ENCODE data around the gene NAT14.
"Not testable (repeated sequence)": the region's sequence is repeated elsewhere in the genome, so short reads cannot be mapped to it uniquely, and the experiment has no call there.

Gene NAT14, protein sequence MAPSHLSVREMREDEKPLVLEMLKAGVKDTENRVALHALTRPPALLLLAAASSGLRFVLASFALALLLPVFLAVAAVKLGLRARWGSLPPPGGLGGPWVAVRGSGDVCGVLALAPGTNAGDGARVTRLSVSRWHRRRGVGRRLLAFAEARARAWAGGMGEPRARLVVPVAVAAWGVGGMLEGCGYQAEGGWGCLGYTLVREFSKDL

DNA sequence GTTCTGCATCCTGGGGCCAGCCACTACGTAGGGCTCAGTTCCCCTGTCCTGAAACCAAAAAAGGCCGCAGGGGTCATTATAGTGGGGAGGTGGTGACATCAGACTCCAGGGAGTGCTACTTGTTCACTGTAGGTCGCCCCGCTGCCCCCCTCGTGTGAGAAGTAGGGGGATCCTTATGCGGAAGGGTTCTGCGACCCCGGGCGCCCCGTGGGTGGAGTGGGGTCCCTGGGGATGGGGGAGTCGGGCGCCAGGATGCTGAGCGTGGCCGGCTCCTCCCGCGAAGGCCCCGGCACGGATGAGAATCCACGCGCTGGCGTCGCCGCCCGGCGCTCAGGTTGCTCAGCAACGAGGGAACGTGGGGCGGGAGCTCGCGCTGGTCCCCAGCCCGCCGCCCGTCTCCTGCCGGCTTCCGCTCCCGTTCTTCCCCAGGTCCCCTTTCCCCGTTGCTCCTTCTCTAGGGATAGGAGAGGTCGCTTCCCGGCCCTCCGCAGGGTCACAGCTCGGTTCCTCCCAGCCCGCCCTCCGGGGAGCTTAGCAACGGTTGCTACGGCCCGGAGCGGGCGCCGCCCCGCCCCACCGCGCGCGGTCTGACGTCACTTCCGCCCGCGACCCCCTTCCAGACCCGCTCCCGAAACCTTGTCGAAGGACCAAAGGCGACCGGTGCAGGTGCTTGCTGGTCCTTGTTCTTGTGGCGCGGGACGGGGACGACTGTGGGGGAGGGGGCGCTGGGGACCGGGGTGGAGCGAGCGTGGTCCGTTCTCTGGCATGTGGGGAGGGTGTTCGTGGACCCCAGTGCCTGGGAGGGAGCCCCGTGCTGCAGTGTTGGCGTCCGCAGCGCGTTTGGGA, at the start of gene NAT14:
NAT14 (plus strand) TSS at position 596 of the 846 bp plus-strand sequence. CDS start 521 bp downstream, outside the sequence.
- peak; percentile 41 for DNase-seq (ENCODE audit: low spot score)

DNA sequence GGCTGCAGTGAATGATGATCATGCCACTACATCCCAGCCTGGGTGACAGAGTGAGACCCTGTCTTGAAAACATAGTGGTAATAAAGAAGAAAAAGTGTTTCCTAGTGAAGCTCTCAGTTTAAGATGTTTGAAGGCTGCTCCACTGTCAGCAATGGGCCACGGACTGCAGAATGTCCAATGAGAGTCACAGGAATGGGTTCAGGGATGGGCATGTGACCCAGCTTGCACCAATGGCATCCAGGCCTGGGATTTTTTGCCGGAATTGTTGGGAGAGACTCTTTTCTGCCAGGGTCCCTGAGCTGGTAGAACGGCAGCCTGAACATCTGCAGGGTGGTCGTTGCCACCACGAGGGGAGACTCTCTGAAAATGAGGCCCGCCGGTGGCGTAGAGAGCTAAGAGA, 48.1 kb upstream of the NAT14 start:
- DNase-seq (ENCODE audit: low spot score), result no peak

DNA sequence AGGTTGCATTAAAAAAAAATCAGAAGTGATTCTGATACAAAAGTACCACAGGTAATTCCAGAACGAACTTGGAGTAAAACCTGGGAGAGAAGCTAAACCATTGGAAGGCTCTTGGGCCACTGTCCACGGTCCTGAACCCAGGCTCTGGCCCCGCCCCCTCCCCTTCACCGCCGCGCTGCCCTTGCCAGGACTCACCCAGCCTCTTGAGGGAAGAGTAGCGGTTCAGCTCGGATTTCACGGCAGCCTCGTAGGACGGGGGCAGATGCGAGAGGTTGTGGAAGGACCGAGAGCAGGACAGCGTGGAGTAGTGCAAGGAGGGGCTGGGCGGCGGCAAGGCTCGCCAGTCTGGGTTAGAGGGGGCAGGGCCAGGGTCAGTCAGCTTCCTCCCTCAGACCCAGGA, 47.6 kb upstream of the NAT14 start:
- DNase-seq (ENCODE audit: low spot score), result no peak

DNA sequence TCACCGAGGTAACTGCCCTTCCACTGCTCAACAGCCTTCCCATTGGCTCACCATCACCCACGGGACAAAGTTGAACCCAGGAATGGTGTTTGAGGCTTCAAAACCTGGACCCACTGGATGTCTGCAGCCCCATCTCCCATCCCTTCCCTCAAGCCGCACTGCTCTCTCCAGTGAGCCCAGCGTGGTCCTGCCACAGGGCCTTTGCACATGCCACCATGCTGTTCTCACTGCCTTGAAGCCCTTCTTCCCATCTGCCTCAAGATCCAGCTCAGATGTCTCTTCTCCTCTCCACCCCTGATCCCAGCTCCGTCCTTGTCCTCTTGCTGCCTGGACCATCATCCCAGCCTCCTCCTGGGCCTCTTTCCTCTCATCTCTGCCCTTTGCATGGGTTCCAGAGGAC, 45.9 kb upstream of the NAT14 start:
- no peak for DNase-seq (ENCODE audit: low spot score)

DNA sequence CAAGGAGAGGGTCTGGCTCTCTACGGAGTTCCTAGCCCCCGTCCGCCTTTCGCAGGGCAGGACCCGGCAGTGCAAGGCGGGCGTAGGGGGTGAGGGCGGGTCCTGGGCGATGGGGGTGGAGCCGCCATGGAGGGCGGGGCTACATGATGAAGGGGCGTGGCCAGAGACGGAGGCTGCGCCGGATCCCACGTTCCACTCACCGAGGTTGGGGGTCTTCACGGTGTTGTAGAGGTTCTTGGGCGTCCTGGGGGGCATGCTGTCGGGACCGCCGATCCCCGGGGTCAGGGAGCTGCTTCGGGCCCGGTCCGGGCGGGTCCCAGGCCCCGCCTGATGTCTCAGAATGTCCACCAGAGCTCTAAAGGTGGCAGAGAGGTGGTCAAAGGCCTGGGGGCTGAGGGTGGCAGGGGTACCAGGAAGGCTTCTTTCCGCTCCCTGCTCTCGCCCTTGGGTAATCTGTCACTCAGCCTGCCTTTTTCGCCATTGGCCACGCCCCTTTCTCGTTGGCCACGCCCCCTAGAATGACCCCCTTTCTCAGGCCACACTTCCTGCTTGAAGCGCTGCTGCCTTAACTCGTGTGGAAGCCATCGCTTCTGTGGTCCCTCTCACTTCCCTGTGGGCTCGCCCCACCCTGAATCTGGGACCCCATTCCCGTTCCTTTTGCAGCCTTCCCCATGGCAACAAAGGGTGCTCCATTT, 44.4 kb upstream of the NAT14 start:
- no peak for DNase-seq (ENCODE audit: low spot score)

DNA sequence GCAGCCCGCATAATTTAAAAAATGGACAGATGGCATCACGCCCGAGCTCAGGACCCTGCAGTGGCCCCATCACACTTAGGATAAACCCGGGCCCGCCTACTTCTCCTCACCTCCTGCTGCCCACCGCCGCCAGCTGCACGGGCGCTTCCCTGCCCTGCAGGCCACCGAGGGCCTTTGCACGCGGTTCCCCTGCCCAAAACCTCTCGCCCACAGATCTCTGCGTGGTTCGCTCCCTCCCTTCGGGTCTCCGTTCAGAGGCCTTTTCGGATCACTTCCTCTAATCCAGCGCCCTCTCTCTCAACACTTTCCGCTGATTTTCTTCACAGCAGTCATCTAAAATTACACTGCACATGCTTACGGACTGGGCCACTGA, 43.7 kb upstream of the NAT14 start:
- no peak for DNase-seq (ENCODE audit: low spot score)

DNA sequence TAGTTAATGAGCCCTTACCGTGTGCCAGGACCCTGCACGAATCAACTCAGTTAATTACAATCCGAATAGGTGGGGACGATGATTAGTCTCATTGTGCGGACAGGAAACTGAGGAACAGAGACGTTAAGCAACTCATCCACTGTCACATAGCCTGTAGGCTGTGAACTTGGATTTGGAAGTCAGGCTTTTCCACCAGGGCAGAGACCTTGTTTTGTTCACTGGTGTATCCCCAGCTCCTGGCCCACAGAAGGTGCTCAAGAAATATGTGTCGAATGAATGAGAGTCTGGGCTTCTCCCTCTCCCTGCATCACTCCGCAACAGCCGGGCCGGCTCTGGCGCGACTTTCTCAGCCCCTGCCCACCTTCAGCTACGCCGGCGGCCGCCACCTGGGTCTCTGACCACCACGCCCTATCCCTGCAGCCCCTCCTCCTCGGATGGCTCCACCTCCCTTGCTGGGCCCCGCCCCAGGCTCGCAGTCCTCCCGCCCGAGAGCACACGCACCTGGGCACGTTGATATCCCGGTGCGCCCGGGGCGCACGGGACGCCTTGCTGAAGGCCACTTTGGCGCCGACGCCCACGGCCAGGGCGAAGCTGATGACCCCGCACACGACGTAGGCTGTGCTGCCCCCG, 43.2 kb upstream of the NAT14 start:
- no peak for DNase-seq (ENCODE audit: low spot score)

DNA sequence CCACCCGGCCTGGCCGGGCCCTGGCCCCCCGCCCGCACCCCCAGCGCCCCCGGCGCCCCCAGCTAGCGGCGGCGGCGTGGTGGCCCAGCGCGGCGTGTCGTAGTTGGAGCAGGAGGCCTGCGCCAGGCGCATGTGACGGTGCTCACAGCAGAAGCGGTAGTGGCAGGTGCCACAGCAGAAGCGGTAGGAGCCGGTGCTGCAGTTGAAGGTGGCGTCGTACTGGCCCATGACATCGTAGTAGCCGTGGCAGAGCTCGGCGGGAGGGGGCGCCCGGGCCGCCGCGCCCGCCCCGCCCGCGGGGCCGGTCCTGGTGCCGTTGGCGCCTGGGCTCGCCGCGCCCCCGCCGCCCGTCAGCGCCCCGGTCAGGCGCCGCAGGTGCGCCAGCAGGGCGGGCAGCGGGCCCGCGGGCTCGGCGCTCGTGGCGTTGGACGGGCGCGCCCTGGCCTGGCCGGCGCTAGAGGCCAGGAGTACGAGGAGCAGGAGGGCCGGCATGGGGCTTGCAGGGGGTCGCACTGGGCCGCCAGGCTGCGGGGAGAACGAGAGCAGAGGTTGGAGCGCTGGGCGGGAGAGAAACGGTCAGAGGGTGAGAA, 42.5 kb upstream of the NAT14 start:
- no peak for DNase-seq (ENCODE audit: low spot score)

DNA sequence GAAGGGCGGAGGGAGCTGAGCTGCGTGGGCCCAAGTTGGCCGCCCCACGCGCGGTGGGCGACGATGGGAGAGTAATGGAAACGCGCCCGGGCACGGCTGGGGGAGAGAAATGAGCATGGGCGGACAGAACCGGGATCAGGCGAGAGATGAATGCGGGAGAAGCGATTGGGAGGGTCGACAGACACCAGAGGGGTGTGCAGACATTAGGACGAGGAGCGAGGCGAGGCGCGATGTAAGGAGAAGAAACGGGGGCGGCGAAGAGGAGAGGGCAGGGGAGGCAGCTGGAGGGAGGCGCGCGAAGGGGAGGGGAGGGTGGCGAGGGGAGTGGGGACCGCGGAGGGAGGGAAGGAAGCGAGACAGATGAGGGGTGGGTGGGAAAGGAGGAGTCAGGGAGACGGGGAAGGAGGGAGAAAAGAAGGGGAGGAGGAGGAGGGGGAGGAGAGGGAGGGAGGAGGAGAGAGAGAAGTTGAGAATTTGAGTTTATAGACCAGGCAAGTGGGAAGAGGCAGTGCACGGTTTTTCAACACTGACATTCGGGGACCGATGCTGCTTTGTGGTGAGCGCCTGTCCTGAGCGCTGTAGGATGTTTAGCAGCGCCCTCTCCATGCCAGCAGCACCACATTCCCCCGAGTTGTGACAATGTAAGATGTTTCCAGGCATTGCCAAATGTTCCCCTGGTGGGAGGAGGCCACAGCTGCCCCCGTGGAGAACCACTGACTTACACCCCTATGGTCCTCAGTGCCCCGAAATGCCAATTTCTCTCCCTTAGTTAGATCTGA, 41.8 kb upstream of the NAT14 start, which contains the start of gene SHISA7:
SHISA7 (minus strand) TSS at position 256 of the 779 bp plus-strand sequence. CDS start 437 bp downstream, outside the sequence.
- DNase-seq (ENCODE audit: low spot score), result no peak

DNA sequence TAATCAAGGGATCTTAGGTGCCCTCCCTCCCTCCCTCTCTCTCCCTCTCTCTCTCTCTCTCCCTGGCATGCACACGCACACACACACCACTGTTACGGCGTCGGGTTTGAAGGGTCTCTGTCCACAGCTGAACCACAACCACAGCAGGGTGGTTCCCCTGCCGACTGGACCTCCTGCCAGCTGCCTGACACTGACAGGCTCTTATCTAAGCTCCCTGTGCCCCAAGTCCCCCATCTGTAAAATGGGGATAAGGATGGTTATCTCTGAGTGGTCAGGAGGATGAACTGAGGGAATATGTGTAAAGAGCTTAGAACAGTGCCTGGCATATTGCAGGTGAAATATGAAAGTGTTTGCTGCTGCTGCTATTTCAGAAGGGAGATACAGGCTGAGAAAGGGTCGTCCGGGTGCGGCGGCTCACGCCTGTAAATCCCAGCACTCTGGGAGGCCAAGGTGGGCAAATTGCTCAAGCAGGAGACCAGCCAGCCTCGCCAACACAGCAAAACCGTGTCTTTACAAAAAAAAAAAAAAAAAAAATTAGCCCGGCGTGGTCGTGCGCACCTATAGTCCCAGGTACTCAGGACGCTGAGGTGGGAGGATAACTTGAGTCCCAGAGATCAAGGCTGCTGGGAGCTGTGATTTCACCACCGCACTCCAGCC, 41.0 kb upstream of the NAT14 start:
- DNase-seq (ENCODE audit: low spot score), result no peak

DNA sequence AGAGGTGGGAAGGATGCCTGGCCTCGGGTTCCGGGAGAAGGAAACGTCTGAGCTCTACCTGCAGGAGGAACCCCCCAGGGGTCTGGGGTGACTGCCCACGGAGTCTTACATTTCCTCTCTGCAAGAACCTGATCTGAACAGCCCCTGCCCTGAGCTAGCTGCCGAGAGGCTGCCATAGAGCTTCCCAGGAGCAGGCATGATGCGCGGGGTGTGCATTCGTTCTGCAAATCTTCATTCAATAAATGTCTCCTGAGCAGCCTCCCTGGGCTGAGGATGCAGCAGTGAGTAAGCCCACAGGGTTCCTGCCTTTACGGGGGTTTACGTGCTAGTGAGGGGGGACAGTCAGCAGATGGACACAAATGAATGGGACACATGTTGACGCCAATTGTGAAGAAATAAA, 40.3 kb upstream of the NAT14 start:
- no peak for DNase-seq (ENCODE audit: low spot score)

DNA sequence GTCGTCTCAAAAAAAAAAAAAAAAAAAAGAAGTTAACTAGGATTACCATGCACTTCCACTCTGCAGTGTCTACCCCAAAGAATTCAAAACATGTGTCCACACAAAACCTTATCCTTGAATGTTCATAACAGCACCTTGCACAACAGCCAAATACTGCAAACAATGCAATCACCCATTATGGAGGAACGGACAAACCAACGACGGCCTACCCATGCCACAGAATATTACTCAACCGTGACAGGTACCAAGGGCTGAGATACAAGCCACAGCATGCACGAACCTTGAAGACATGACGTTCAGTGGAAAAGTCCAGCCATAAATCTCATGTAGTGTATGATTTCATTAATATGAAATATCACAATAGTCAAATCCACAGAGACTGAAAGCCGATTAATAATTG, 38.9 kb upstream of the NAT14 start:
- DNase-seq (ENCODE audit: low spot score), result no peak

DNA sequence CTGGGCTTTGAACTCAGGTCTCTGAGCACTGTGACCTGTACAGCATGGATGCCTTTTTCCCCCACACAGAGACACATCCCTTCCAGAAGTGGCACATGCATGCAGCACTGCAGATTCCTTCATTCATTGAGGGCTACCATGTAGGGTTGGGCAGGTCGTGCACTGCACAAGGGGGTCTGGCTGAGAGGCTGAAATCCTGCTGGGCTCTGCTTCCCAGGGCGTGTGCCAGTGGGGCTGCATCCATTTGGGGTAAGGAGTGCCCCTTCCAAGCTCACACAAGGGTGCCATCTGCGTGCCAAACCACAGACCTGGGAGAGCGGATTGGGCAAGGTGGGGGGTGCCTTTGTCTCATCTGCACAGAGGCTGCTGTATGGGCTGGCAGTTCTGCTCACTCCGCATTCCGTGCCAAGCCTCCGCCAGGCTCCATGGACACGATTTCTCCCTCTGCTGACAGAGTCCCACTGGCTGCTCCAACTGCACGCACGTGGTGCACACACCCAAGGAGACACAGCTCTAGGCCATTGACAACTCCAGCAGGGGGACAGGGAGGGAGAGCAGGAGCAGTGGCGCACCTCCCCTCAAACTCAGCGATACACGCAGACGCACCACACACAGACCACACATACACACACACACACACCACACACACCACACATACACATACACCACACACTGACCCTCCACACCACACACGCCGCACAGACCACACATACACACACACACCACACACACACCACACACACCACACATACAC, 37.4 kb upstream of the NAT14 start:
- DNase-seq (ENCODE audit: low spot score), result no peak

DNA sequence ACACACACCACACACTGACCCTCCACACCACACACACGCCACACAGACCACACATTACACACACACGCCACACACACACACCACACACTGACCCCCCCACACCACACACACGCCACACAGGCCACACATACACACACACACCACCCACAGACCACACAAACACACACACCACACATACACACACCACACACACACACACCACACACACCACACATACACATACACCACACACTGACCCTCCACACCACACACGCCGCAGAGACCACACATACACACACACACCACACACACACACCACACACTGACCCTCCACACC, 36.9 kb upstream of the NAT14 start:
- not testable (repeated sequence) for DNase-seq (ENCODE audit: low spot score)

DNA sequence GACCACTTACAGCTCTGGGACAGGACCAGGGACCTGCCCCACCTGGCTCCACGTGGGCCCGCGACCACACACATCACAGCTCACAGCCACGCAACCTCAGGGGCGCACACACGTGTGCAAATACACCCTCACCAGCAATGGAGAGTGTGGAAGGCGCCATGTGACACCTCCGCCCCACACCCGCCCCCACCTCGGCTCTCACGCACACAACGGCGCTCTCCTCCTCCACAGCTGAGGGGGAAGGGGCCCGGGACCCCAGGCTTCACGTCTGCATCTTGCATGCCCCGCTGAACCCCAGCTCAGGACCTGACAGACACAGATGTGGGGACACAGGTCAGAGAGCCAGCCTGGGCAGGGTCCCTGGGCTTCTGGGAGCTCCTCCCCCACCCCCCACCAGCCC, 35.5 kb upstream of the NAT14 start:
- DNase-seq (ENCODE audit: low spot score), result no peak

DNA sequence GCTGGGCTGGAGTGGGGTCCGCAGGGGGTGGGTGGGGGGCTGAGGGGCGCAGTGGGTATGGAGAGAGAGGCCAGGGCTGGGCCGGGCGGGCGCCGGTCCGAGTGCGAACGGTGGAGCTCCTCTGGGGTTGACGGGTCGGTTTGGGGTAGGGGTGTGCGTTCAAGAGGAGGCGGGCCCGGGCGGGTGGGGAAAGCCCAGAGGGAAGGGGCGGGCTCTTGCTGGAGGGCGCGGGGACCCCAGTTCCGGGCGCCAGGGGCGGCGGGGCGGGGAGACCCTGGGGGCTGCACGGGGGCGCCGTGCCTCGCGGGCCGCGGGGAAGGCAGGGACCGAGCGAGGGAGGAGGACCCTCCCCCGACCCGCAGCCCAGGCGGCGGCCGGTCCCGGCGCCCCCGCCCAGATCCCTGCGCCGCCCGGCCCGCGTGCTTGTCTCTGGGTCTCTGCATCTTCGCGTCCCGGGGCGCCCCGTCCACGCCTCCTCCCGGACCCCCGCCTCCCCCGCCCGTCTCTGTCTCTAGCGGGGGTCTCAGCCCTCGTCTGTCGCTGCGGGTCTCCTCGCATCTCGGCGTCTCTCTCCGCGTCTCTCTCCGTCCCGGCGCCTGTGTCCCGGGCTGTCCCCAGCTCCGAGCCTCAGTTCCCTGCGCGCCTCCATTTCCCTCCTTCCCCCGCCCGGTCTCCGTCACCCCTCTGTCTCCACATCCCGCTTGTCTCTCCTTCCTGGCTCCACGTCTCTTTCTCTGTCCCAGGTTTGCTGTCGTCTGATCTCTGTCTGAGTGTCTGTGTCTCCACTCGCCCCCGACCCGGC, 33.6 kb upstream of the NAT14 start:
- no peak for DNase-seq (ENCODE audit: low spot score)

DNA sequence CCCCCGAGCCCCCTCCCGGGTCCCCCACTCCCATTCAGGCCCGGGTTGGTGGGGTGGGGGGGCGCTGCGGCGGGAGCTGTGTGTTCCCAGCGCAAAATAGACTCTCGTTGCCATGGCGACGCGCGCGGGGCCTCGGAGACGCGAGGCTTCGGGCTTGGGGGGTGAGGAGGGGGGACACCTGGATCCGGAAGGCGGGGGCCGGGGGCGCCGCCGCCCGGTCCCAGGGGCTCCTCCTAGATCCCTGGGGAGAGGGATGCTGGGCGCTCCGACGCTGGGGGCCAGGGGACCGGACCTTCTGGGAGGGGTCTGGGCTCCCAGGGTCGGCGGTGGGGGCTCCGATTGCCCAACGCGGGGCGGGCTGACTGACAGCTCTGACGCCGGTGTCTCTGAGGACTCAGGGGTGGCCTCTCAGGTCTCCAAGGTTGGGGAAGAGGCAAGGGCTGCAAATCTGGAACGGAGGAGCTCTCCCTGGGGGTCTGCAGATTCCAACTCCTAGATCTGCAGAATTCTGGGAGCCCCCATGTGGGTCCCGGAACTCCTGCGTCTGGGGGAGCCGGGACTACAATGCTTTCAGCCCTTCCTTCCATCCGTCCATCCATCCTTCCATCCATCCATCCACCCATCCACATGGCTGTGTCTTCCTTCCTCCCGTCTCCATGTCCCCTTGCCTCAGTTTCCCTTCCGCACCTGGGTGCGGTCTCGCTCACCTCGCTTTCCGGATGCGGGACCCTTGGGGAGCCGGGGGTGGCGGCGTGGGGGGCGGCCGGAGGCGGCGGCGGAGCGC, 32.8 kb upstream of the NAT14 start:
- DNase-seq (ENCODE audit: low spot score), result peak; percentile 13

DNA sequence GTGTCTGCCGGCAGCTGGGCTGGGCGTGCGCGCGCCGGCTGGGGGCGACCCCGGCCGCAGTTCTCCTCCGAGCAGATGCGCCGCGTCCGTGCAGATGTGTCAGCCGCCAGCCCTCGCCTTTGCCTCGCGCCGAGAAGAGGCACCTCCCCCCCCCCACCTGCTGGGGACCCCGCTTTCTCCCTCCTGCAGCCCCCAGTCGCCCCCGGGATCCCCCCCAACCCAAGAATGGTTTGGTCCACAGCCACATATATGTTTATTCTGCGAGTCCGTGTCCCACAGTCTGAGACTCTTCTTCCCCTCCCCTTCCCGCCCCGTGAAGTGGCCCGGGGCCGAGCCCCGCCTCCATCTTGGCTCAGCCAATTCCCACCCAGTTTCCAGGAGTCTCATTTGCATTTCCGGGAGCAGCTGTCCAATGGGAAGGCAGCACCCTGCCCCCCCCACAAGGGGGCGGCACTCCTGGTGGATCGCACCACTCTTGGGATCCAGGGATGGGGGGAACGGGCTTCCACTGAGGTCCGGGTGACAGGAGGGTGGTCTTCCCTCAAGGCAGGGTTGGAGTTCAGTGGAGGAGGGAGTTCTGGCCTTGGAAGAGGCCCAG, 32.1 kb upstream of the NAT14 start:
- DNase-seq (ENCODE audit: low spot score), result peak; percentile 40

Data from CD4-positive, alpha-beta T cell treated with Interleukin-15 for 4 hours (primary cell).